HEK293T (cell line): ENCODE data around the gene RUNDC3A.

Source experiments
- BHLHE40 ChIP-seq: fragments of 450-650 bp; IDR thresholded peaks from 2 replicates; pipeline ENCODE4 v1.6.1; 2016; ENCODE audit warnings: mild to moderate bottlenecking, moderate library complexity, borderline replicate concordance
- ELF4 ChIP-seq: fragments of 450-650 bp; IDR thresholded peaks from 2 replicates; pipeline ENCODE4 v1.6.1; 2017; ENCODE audit warnings: antibody characterized with exemption
- FOXK2 ChIP-seq: fragments of 450-650 bp; IDR thresholded peaks from 2 replicates; pipeline ENCODE4 v1.6.1; 2016; ENCODE audit warnings: mild to moderate bottlenecking
- FOXM1 ChIP-seq: fragments of 450-650 bp; IDR thresholded peaks from 2 replicates; pipeline ENCODE4 v1.6.1; 2017; ENCODE audit warnings: mild to moderate bottlenecking, borderline replicate concordance
- HDGF ChIP-seq: fragments of 450-650 bp; IDR thresholded peaks from 2 replicates; pipeline ENCODE4 v1.6.1; 2017; ENCODE audit warnings: antibody characterized with exemption, borderline replicate concordance
- LEF1 ChIP-seq: fragments of 450-650 bp; IDR thresholded peaks from 2 replicates; pipeline ENCODE4 v1.6.1; 2017; ENCODE audit warnings: mild to moderate bottlenecking, borderline replicate concordance
- NFRKB ChIP-seq: fragments of 450-650 bp; IDR thresholded peaks from 2 replicates; pipeline ENCODE4 v1.6.1; 2016; ENCODE audit warnings: mild to moderate bottlenecking, moderate library complexity
- PKNOX1 ChIP-seq: fragments of 450-650 bp; IDR thresholded peaks from 2 replicates; pipeline ENCODE4 v1.6.1; 2016
- SUZ12 ChIP-seq: fragments of 450-650 bp; IDR thresholded peaks from 2 replicates; pipeline ENCODE4 v1.6.1; 2016; ENCODE audit warnings: mild to moderate bottlenecking
- TARDBP ChIP-seq: fragments of 450-650 bp; IDR thresholded peaks from 2 replicates; pipeline ENCODE4 v1.6.1; 2016
- ZNF384 ChIP-seq: fragments of 450-650 bp; IDR thresholded peaks from 2 replicates; pipeline ENCODE4 v1.6.1; 2016

- TF ChIP-seq SUZ12 (no peak), PKNOX1 (no peak), FOXM1 (no peak), ELF4 (no peak), HDGF (no peak), BHLHE40 (no peak), FOXK2 (no peak), LEF1 (no peak), TARDBP (no peak), ZNF384 (no peak), NFRKB (no peak)
These were observed 6.7 kb downstream of the RUNDC3A start for GRCh38 chr17:44314869-44315661.
